ENCODE measurements around the gene UGT2A2. TPM values are rescaled to one million over a fixed set of nuclear protein-coding genes. Genes with fewer than 3 reads are reported as not detected.
"Not testable (repeated sequence)": the region's sequence is repeated elsewhere in the genome, so short reads cannot be mapped to it uniquely, and the experiment has no call there.

Gene UGT2A2
- polyA plus RNA-seq (ENCODE audit: insufficient read length in 12 of 12), result under 1 TPM in 1 of 12 donors, not detected in 11; 0.12 TPM
- long read RNA-seq, donor 1, result 0 reads
- long read RNA-seq, donor 2, result 0 reads
- long read RNA-seq, donor 3, result 0 reads
- long read RNA-seq, donor 4, result 0 reads
- long read RNA-seq, donor 5, result 0 reads
- long read RNA-seq, donor 6, result 0 reads
- long read RNA-seq, donor 7, result 0 reads
- long read RNA-seq, donor 8, result 0 reads
- long read RNA-seq, donor 9, result 0 reads
- long read RNA-seq, donor 10, result 0 reads
- long read RNA-seq, donor 11, result 0 reads

DNA sequence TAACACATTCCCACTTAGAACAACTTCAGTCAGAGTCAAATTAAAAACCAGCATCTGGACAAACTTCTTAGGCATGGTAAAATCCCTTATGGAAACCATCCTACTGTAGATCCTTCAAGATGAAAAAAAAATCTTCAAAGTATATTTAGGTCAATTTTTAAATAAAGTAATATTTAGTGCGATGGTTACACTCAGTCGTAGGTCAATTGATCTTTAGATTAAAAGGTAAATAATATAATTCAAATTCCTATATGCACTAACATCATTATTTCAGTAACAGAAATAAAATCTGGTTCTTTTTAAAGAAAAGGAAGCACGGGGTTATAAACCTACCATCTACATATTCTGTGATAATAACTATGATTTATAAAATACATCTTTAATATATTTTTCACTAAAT, at the start of gene UGT2A2:
TSS of gene UGT2A2 (minus strand) at position 101 of the 400 bp plus-strand sequence. CDS start at position 99, 2 bp downstream.
- no peak for DNase-seq

DNA sequence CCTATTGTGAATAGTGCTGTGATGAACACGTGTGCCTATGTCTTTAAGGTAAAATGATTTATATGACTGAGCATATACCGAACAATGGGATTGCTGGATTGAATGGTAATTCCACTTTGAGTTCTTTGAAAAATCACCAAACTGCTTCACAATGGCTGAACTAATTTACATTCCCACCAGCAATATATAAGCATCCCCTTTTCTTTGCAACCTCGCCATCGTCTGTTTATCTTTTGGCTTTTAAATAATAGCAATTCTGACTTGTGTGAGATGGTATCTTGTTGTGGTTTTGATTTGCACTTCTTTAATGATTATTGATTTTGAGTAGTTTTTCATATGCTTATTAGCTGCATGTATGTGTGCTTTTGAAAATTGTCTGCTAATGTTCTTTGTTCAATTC, 45.4 kb upstream of the UGT2A2 start:
- DNase-seq, result no peak

DNA sequence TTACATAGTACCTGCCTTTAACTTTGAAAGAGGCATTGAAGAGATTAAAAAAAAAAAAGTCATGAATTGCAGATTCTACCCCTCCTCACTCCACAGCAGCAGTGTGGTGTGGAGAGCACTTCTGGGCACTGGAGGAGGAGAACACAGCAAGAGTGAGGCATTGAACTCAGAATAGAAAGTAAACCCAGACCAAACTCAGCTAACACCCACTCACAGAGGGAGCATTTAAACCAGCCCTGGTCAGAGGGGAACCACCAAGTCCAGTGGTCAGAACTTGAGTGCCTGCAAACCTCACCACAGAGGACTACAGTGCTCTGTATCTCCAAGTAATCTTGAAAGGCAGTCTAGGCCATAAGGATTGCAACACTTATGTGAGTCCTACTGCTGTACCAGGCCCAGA, 29.2 kb upstream of the UGT2A2 start:
- no peak for DNase-seq

DNA sequence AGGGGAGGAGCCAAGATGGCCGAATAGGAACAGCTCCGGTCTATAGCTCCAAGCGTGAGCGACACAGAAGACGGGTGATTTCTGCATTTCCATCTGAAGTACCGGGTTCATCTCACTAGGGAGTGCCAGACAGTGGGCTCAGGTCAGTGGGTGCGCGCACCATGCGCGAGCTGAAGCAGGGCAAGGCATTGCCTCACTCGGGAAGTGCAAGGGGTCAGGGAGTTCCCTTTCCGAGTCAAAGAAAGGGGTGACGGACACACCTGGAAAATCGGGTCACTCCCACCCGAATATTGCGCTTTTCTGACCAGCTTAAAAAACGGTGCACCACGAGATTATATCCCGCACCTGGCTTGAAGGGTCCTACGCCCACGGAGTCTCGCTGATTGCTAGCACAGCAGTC, 24.6 kb upstream of the UGT2A2 start:
- not testable (repeated sequence) for DNase-seq

- DNase-seq, result not testable (repeated sequence)
Observed at GRCh38 chr4:69661130-69661803, 21.8 kb upstream of the UGT2A2 start.

GRCh38 chr4:69658133-69658532, 18.7 kb upstream of the UGT2A2 start:
- DNase-seq, result no peak

- DNase-seq, result peak; percentile 2
Observed at GRCh38 chr4:69656653-69657158, 17.3 kb upstream of the UGT2A2 start.

GRCh38 chr4:69653147-69653546, 13.7 kb upstream of the UGT2A2 start, which contains the start of gene UGT2A1:
TSS of gene UGT2A1 (minus strand) at chr4:69653247. CDS start at chr4:69647644, 5,603 bp downstream.
- no peak for DNase-seq

GRCh38 chr4:69650872-69651271, 11.4 kb upstream of the UGT2A2 start:
- no peak for DNase-seq

DNA sequence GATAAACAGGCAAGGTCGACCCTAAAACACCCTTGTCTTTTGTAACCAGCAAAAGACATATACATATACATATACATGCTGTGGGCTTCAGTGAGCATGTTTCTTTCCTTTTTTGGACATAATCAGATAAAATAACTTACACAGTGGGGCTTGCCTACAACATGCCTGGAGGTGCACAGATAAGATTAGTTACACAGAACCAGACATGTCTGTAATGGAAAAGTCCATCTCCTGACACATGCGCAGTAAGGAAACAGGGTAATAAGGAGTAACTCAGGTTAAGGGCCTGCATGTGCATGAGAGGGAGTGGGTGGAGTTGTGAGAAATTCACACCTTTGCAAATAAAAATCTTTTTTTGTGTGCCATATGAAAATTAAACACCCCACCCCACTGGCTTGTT, 10.2 kb upstream of the UGT2A2 start:
- DNase-seq, result no peak

- DNase-seq, result no peak
Observed at GRCh38 chr4:69649207-69649606, 9.8 kb upstream of the UGT2A2 start.

DNA sequence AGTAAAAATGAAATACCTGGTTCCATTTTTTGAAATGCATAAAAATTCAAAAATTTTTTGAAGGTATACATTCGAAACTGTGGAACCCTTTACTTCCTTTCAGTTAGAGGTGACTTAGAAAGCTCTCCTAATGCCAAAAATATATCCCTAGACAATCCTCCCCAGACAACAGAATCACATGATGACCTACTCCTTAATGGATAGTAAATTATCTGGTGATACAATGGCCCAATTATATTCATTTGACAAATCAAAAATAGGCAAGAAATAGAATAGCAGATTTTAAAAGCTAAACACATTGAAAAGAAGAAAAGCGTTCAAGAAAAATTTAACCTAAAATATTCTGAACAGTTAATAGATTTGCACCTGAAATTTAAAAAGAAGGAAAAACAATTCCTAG, 3.5 kb upstream of the UGT2A2 start:
- DNase-seq, result no peak

GRCh38 chr4:69640289-69640688, 847 bp upstream of the UGT2A2 start:
- no peak for DNase-seq

- DNase-seq, result peak; percentile 17
Observed at GRCh38 chr4:69617083-69617694, 22.3 kb downstream of the UGT2A2 start.

DNA sequence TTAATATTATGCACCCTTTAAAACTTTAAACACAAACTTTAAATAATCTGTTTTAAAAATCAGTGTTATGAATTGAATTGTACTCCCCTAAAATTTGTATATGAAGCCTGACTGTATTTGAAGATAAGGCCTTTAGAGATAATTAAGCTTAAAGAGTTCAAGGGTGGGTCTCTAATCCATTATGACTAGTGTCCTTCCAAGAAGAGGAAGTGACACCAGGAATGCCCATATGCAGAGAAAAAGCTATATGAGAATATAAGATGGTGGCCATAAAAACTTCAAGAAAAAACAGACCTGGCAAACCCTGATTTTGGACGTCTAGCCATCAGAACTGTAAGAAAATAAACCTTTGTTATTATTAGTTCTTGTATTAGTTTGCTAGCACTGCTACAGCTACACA, 29.0 kb downstream of the UGT2A2 start:
- DNase-seq, result no peak

GRCh38 chr4:69601065-69601464, 38.4 kb downstream of the UGT2A2 start:
- no peak for DNase-seq

- no peak for DNase-seq
Observed at GRCh38 chr4:69600013-69600412, 39.4 kb downstream of the UGT2A2 start.

DNA sequence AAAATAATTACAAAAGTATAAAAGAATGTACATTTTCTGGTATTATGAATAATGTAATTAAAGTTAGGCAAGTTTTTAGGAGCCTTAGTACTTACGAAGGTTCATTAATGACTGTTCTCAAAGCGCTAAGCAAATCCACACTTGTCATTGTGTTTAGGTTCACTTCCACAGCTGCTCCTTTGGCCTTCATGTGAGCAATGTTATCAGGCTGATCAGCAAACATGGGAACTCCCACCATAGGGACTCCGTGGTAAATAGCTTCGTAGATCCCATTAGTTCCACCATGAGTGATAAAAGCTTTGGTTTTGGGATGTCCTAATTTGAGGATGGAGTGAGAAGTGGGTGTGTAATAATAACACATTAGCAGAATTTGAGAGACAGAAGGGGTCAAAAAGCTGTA, 45.1 kb downstream of the UGT2A2 start:
- DNase-seq, result no peak

DNA sequence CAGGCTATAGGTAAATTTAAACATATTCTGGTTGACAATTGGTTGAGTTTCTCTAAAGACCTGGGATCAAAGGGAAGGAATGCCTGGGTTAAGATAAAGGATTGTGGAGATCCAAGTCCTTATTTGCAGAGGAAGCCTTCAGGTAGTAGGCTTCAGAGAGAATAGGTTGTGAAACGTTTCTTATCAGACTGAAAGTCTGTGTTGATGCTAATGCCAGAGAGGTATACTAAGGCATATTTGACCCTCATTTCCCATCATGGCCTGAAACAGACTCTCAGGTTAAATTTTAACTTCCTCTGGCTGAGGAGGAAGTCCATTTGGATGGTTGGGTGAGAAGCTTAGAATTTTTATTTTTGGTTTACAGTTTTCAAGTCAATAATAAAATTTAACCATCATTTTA, 48.1 kb downstream of the UGT2A2 start:
- DNase-seq, result no peak

DNA sequence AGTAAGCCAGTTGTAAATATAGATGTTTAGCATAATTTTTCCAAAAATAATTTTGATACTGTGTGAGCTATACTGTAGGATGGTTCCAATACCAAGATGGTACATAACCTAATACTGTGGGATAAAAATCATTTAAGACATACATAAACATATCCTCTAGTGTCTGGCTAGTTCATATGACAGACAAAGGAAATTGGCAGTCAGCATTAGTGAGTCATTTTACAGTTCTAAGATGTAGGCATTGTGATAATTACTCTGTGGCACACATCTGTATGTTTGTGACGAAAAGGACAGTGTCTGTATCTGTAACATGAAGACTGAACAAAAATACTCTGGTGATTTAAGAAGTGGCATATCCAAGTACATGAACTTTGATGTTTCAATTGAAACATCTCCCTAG, 49.6 kb downstream of the UGT2A2 start:
- DNase-seq, result no peak

- no peak for DNase-seq
Observed at GRCh38 chr4:69584135-69584534, 55.3 kb downstream of the UGT2A2 start.

- DNase-seq, result no peak
Observed at GRCh38 chr4:69583543-69583942, 55.9 kb downstream of the UGT2A2 start.

- no peak for DNase-seq
Observed at GRCh38 chr4:69577245-69577644, 62.2 kb downstream of the UGT2A2 start.
